ENCODE data around the gene MAP3K7CL.

MAP3K7CL gene

GRCh38 chr21:29133241-29133640 is 2.8 kb downstream of the MAP3K7CL start:
- no peak overlapping the region for H3K27ac ChIP-seq
- no peak for TF ChIP-seq CTCF (conservative IDR thresholded peaks at IDR 0.05)

GRCh38 chr21:29133796-29134195 is 3.4 kb downstream of the MAP3K7CL start:
- no peak overlapping the region for H3K27ac ChIP-seq
- no peak for TF ChIP-seq CTCF (conservative IDR thresholded peaks at IDR 0.05)

DNA sequence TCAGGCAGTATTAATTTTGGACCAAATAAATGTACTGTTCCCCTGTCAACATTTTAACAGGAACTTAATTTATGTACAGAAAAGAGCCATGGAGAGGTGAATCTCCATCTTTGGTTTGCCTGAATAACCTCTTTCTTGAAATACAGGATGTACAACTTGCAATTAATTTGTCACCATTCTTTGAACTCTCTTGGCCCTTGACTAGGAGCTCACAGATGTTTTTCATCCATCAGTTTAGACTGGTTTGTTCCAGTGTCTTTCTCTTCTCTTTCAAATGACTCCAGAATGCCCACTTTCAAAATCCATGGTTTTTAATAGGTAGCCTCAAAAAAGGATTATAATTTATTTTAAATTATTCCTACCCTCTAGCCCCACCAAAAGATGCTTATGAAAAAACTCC is 5.0 kb downstream of the MAP3K7CL start:
- no peak for TF ChIP-seq CTCF (conservative IDR thresholded peaks at IDR 0.05)
- H3K27ac ChIP-seq = no peak overlapping the region

GRCh38 chr21:29136033-29136432 is 5.6 kb downstream of the MAP3K7CL start:
- no peak overlapping the region for H3K27ac ChIP-seq

DNA sequence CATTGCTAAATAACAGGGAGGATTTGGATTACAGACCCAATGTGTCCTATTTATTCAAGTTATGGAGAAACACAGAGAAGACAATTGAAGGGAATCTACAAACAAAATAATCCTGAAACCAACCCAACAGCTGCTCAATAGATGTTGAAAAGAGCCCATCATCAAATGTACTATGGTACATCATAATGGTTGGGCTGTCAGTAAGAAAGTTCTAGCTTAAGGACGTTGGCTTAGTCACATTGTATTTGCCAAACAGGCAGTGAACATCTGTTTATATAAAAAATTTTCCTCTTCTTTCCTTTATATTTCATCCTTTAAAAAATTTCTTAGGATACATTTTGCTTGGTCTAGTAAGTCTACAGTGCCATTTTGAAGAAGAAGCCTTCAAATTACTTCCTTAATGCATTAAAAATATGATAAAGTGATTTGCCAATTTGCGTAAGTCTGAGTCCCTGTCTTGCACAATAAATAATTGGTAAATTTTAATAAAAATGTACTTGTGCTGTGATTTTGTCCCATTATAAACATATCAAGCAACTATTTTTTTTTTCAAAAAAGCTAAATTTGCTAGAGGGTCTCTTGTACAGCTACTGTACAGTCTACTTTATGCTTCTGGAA is 14.4 kb downstream of the MAP3K7CL start:
- no peak overlapping the region; the same call in 1 of the 2 replicates for H3K27ac ChIP-seq
- TF ChIP-seq CTCF (conservative IDR thresholded peaks at IDR 0.05) = no peak

More at GRCh38 chr21:29136033-29136432, 5.6 kb downstream of the MAP3K7CL start:
- TF ChIP-seq CTCF (conservative IDR thresholded peaks at IDR 0.05) = no peak

DNA sequence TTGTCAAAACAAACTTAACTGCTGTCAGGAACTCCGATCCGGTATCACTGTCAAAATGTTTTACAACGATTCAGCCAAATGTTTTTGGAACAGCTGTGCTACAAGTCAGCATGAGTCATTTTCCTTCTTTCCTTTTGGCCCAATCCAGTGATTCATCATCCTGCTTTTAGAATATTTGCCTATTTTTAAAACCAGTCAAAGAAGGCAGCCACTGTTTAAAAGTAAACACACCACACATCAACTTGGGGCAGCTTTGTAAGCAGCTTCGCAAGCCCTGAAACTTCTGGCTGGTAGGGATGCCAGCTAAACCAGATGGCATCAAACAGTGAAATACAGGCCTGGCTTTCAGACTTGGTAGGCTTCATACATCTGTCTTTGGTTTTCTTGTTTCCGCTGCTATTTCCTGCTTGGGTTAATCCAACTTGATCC is 14.9 kb downstream of the MAP3K7CL start:
- no peak for TF ChIP-seq CTCF (conservative IDR thresholded peaks at IDR 0.05)
- peak overlapping the region; percentile 35; the same call in 1 of the 2 replicates for H3K27ac ChIP-seq

DNA sequence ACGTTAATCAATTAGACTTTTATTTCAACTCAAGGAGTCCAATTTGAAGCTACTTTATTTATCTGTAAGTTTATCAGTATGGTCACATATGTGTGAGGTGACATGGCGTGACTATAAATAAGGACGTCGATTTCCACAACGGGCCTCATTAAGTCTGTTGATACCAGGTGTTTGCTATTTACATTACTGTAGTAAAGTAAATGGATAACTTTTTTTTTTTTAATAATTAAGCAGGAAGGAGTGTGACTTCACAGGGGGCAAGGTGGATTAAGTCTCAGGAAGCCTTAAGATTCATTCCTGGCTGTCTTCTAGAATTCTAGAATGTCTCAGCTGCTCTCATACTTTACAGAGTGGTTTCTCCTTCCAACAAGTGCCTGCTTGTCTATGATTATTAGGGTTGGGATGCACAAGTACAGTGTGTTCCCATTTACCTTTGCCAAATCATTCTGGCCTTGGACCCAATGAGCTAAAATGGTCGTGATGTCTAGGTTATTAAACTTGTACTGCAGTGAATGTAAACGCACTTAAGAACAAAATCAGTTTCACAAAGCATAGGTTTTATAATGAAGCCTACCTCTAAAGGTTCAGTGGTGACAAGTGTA is 15.5 kb downstream of the MAP3K7CL start:
- no peak for TF ChIP-seq CTCF (conservative IDR thresholded peaks at IDR 0.05)
- H3K27ac ChIP-seq = peak overlapping the region; percentile 35
